Adrenal gland (tissue), 12 donors: ENCODE results near the gene MRGPRG. TPM values are rescaled to one million over a fixed set of nuclear protein-coding genes. Genes with fewer than 3 reads are reported as not detected.

ENCODE experiments used
- DNase-seq, 7 donors: peaks; one replicate each; pipeline ENCODE4 v3.0.0-alpha.2; 2019 to 2020
- H3K27ac ChIP-seq, 5 donors: fragments of 200-600 bp; sonication (generic) in 4 of 5; 1 replicate in 3 of 5; 2 replicates in 2 of 5; pipeline versions ENCODE4 v1.5.1 to v1.8.0; 2016 to 2020; ENCODE audit warnings: mild to moderate bottlenecking in 1 of 5
- H3K27me3 ChIP-seq: fragments of 200-600 bp; 2 replicates; pipeline ENCODE4 v1.8.0; 2021
- H3K36me3 ChIP-seq, 2 donors: fragments of 200-600 bp; replicated peaks in 1 of 2; 1 replicate in 1 of 2; 2 replicates in 1 of 2; pipeline versions ENCODE4 v1.5.1 to v1.8.0; 2018 to 2022
- H3K4me1 ChIP-seq, 2 donors: fragments of 200-600 bp; replicated peaks in 1 of 2; 1 replicate in 1 of 2; 2 replicates in 1 of 2; pipeline versions ENCODE4 v1.5.1 to v1.8.0; 2018 to 2021
- H3K4me3 ChIP-seq, 4 donors: fragments of 200-600 bp; sonication (generic) in 3 of 4; one replicate each; pipeline ENCODE4 v1.5.1; 2016 to 2018
- H3K9me3 ChIP-seq, 3 donors: fragments of 200-600 bp; sonication (generic) in 1 of 3; replicated peaks in 1 of 3; 1 replicate in 2 of 3; 2 replicates in 1 of 3; pipeline versions ENCODE4 v1.5.1 to v1.8.0; 2016 to 2021
- CTCF ChIP-seq, 6 experiments: fragments of 450-650 bp in 4 of 6; fragments of 200-600 bp in 2 of 6; sonication (generic) in 1 of 6; IDR thresholded peaks; 1 replicate in 5 of 6; 2 replicates in 1 of 6; pipeline versions ENCODE4 v1.5.1 to v1.8.0; 2016 to 2021; ENCODE audit warnings: antibody characterized with exemption in 6 of 6, mild to moderate bottlenecking in 2 of 6, moderate library complexity in 1 of 6
- POLR2A ChIP-seq, 2 donors: fragments of 450-650 bp; IDR thresholded peaks; one replicate each; pipeline ENCODE4 v1.6.1; 2017; ENCODE audit warnings: antibody characterized with exemption in 2 of 2, mild to moderate bottlenecking in 2 of 2, moderate library complexity in 1 of 2
- WGBS, 4 donors: extraction: QIAGEN DNeasy Blood & Tissue Kit in 2 of 4; methylation state at CpG; one replicate each; pipeline versions ENCODE4 v1.1.5 to v1.1.7; 2013 to 2017; 5-methylcytosine and 5-hydroxymethylcytosine counted together
- intact Hi-C, 2 donors: fragments of 100-400 bp; cut with DNase I; formaldehyde crosslinking; loops; one replicate each; pipeline versions ENCODE4 v1.14.1 to v1.15.0; 2022 to 2023
- polyA plus RNA-seq, 3 donors: library from polyadenylated mRNA; stranded (reverse); fragments of 200-250 nt in 2 of 3; fragments of 350-450 nt in 1 of 3; fragmentation: Illumina TruSeq in 1 of 3; extraction: RNeasy Lipid Tissue Mini Kit (QIAGEN cat#74804) in 1 of 3; gene quantifications; one replicate each; pipeline ENCODE4 v1.2.3, GENCODE V29; 2013 to 2014
- total RNA-seq, 9 donors: library from RNA; depleted of rRNA in 4 of 9; stranded (reverse); fragments of >200 nt in 4 of 9; fragments of 120-200 nt in 1 of 9; fragmentation: NEBNext Ultra II Directional in 1 of 9; extraction: Animal tissue kit (Norgen Biotek cat#: 25700) in 1 of 9; gene quantifications; one replicate each; pipeline versions ENCODE4 v1.1.0 to v1.2.4, GENCODE V29; 2013 to 2023
- donor health status: healthy with polysubstance abuse.
- donor health status: Bipolar disorder and iron deficiency.
- donor health status: DM: yes; HTN: yes; CAD: no.
- donor health status: DM: no; HTN: no; CAD: no.
- donor health status: DM: no; HTN: no; CAD: no.
- donor health status: DM: yes; HTN: yes; CAD: no.

MRGPRG gene
- total and polyA plus RNA-seq, 12 donors: not detected

- peak in 2 of 7 donors; percentile 5 to 13 for DNase-seq
- WGBS, 4 donors: 51 to 63% (median 60%) methylated on average over 14 to 21 of the region's 21 CpGs
- intact Hi-C loops: no loop called here
- no peak overlapping the region for H3K4me3 ChIP-seq
- H3K4me1 ChIP-seq: no peaks in the 10 kb centered on the region
- no peaks in the 10 kb centered on the region for H3K36me3 ChIP-seq
- peaks cover 20% of the 10 kb centered on the region for H3K27me3 ChIP-seq
- no peak overlapping the region for H3K27ac ChIP-seq
- TF ChIP-seq POLR2A (IDR thresholded peaks at IDR 0.05) (no peak), CTCF (IDR thresholded peaks at IDR 0.05) (no peak)
- no peaks in the 10 kb centered on the region for H3K9me3 ChIP-seq
Observed at GRCh38 chr11:3224401-3225057, 5.9 kb upstream of the MRGPRG start.

- DNase-seq: peak in 1 of 7 donors; percentile 4
- H3K9me3 ChIP-seq: no peaks in the 10 kb centered on the region
- TF ChIP-seq POLR2A (IDR thresholded peaks at IDR 0.05): no peak
- H3K4me3 ChIP-seq: no peak overlapping the region
- peaks cover 18% of the 10 kb centered on the region for H3K27me3 ChIP-seq
- no peaks in the 10 kb centered on the region for H3K36me3 ChIP-seq
- WGBS, 4 donors: 42 to 64% (median 54%) methylated on average over 4 of the region's 4 CpGs
- H3K27ac ChIP-seq: no peak overlapping the region
- intact Hi-C loops: no loop called here
- no peaks in the 10 kb centered on the region for H3K4me1 ChIP-seq
Observed at GRCh38 chr11:3223932-3224381, 5.3 kb upstream of the MRGPRG start.

GRCh38 chr11:3222941-3223915, 4.6 kb upstream of the MRGPRG start:
- Histone ChIP-seq H3K36me3 (no peaks in the 10 kb centered on the region), H3K27me3 (peaks cover 18% of the 10 kb centered on the region), H3K4me3 (no peak overlapping the region), H3K9me3 (no peaks in the 10 kb centered on the region), H3K27ac (no peak overlapping the region), H3K4me1 (no peaks in the 10 kb centered on the region)
- WGBS, 4 donors: 64 to 79% (median 72%) methylated on average over 8 to 36 of the region's 36 CpGs
- intact Hi-C loops: no loop called here
- peak in 1 of 7 donors; percentile 8 for DNase-seq
- no peak for TF ChIP-seq CTCF (IDR thresholded peaks at IDR 0.05)
- TF ChIP-seq POLR2A (IDR thresholded peaks at IDR 0.05): no peak

GRCh38 chr11:3222003-3222855, 3.6 kb upstream of the MRGPRG start:
- Histone ChIP-seq H3K4me1 (no peaks in the 10 kb centered on the region), H3K4me3 (no peak overlapping the region), H3K27ac (no peak overlapping the region), H3K9me3 (no peaks in the 10 kb centered on the region), H3K36me3 (no peaks in the 10 kb centered on the region), H3K27me3 (peaks cover 15% of the 10 kb centered on the region)
- intact Hi-C loops: no loop called here
- WGBS, 4 donors: 76 to 85% (median 77%) methylated on average over 31 to 37 of the region's 37 CpGs
- DNase-seq: peak in 4 of 7 donors; percentile 5 to 29 (median 13)
- TF ChIP-seq POLR2A (IDR thresholded peaks at IDR 0.05) (no peak), CTCF (IDR thresholded peaks at IDR 0.05) (no peak)
